ENCODE results near the gene DPM1. TPM values are rescaled to one million over a fixed set of nuclear protein-coding genes. Genes with fewer than 3 reads are reported as not detected.

Gene DPM1
- total RNA-seq, 3 donors from 2014 or later (not counting 1 experiment from before 2014, with no cell fraction given), result 21.2 to 26.1 (median 25.6) TPM

Other genes with a start within 250 kb of the DPM1 start
- 1 to 10 TPM; 1.5 to 5.0 (median 4.1) TPM for gene PARD6B, start 227.0 kb downstream of the DPM1 start, total RNA-seq
- 10 to 100 TPM in 2 of 3 donors, 1 to 10 TPM in 1; 7.7 to 13.5 (median 10.5) TPM for gene BCAS4, start 163.5 kb downstream of the DPM1 start, total RNA-seq
- 10 to 100 TPM; 56.8 to 75.8 (median 66.8) TPM for gene ADNP, start 27.1 kb downstream of the DPM1 start, total RNA-seq
- gene MOCS3, start 286 bp upstream of the DPM1 start, total RNA-seq, result 1 to 10 TPM; 2.2 to 2.5 (median 2.3) TPM
- gene KCNG1, start 64.6 kb upstream of the DPM1 start, total RNA-seq, result not detected